H1 (cell line): ENCODE measurements around the gene RNF157. TPM values are rescaled to one million over a fixed set of nuclear protein-coding genes. Genes with fewer than 3 reads are reported as not detected.

Experiments used
- CTCF ChIA-PET: fragments of 300-600 bp; sonication (Branson Sonifier 250); formaldehyde crosslinking; loops from one replicate; lab custom pipeline; 2021; ENCODE audit not compliant: partially characterized antibody; lab: Charles Lee
- POLR2A ChIA-PET: fragments of 300-600 bp; sonication (Branson Sonifier 250); formaldehyde crosslinking; loops from one replicate; lab custom pipeline; 2021; ENCODE audit warnings: inconsistent platforms; ENCODE audit not compliant: partially characterized antibody; lab: Charles Lee
- DNase-seq, 2 experiments: peaks; one replicate each; pipeline versions ENCODE4 v3.0.0 to v3.0.0-alpha.2; 2010 to 2022; ENCODE audit warnings: low spot score in 2 of 2, low read depth in 1 of 2, mixed read lengths in 1 of 2
- FAIRE-seq: peaks from 2 replicates; lab custom pipeline; 2011; peaks lifted over from hg19 to GRCh38; lab: Jason Lieb, UNC
- H2AFZ ChIP-seq: 2 replicates; pipeline ENCODE4 v1.8.1; 2012; ENCODE audit warnings: low read length, inconsistent platforms
- H2AK5ac ChIP-seq: 2 replicates; pipeline ENCODE4 v1.6.1; 2013; ENCODE audit warnings: low read depth, low read length
- H2BK120ac ChIP-seq: replicated peaks from 2 replicates; pipeline ENCODE3; 2013; ENCODE audit warnings: low read depth, low read length, inconsistent platforms
- H2BK12ac ChIP-seq: 2 replicates; pipeline ENCODE4 v1.6.1; 2013; ENCODE audit warnings: low read depth, low read length
- H2BK15ac ChIP-seq: 2 replicates; pipeline ENCODE4 v1.6.1; 2013; ENCODE audit warnings: low read length
- H2BK20ac ChIP-seq: 2 replicates; pipeline ENCODE4 v1.6.1; 2013; ENCODE audit warnings: low read length
- H2BK5ac ChIP-seq: 2 replicates; pipeline ENCODE4 v1.6.1; 2013; ENCODE audit warnings: low read depth, low read length
- H3K14ac ChIP-seq: 2 replicates; pipeline ENCODE4 v1.6.1; 2013; ENCODE audit warnings: inconsistent platforms; ENCODE audit not compliant: insufficient read length
- H3K18ac ChIP-seq: 2 replicates; pipeline ENCODE4 v1.6.1; 2013; ENCODE audit warnings: low read length; ENCODE audit errors: extremely low read depth
- H3K23ac ChIP-seq: 2 replicates; pipeline ENCODE4 v1.6.1; 2013; ENCODE audit warnings: inconsistent platforms; ENCODE audit not compliant: insufficient read length
- H3K23me2 ChIP-seq: 2 replicates; pipeline ENCODE4 v1.6.1; 2013; ENCODE audit warnings: low read depth, low read length
- H3K27ac ChIP-seq: 2 replicates; pipeline ENCODE4 v1.6.1; 2011; ENCODE audit warnings: low read depth, low read length, inconsistent platforms
- H3K27me3 ChIP-seq, 4 experiments: replicated peaks in 1 of 4; 1 replicate in 1 of 4; 2 replicates in 3 of 4; pipeline versions ENCODE4 v1.6.1 to v1.8.1; 2011 to 2013; ENCODE audit warnings: low read length in 3 of 4, mild to moderate bottlenecking in 3 of 4, inconsistent platforms in 2 of 4, mixed read lengths in 2 of 4, moderate library complexity in 1 of 4; ENCODE audit not compliant: control insufficient read depth in 3 of 4, insufficient read depth in 3 of 4; ENCODE audit errors: extremely low read depth in 1 of 4
- H3K36me3 ChIP-seq, 4 experiments: 2 replicates each; pipeline versions ENCODE4 v1.6.1 to v1.8.1; 2011 to 2013; ENCODE audit warnings: mild to moderate bottlenecking in 4 of 4, low read length in 3 of 4, moderate library complexity in 2 of 4, control low read depth in 1 of 4, inconsistent platforms in 1 of 4; ENCODE audit not compliant: insufficient read depth in 4 of 4, control insufficient read depth in 2 of 4
- H3K4ac ChIP-seq: replicated peaks from 2 replicates; pipeline ENCODE3; 2013; ENCODE audit warnings: low read length, low read depth, mixed read lengths, inconsistent platforms; ENCODE audit not compliant: insufficient read length
- H3K4me1 ChIP-seq, 4 experiments: replicated peaks in 1 of 4; 1 replicate in 1 of 4; 2 replicates in 3 of 4; pipeline versions ENCODE4 v1.6.1 to v1.8.1; 2011 to 2013; ENCODE audit warnings: low read length in 3 of 4, inconsistent platforms in 2 of 4, mixed read lengths in 1 of 4; ENCODE audit not compliant: insufficient read depth in 4 of 4, control insufficient read depth in 3 of 4
- H3K4me2 ChIP-seq, 2 experiments: 2 replicates each; pipeline versions ENCODE4 v1.6.1 to v1.8.1; 2011 to 2013; ENCODE audit warnings: low read depth in 2 of 2, low read length in 2 of 2, control low read depth in 1 of 2, inconsistent platforms in 1 of 2, mild to moderate bottlenecking in 1 of 2; ENCODE audit not compliant: insufficient read depth in 1 of 2
- H3K4me3 ChIP-seq, 4 experiments: fragments of 200-600, 300-600 bp in 1 of 4; sonication (generic), shearing (Covaris generic), sonication (Bioruptor Twin) in 1 of 4; 2 replicates each; pipeline versions ENCODE4 v1.5.1 to v1.8.1; 2011 to 2016; ENCODE audit warnings: low read length in 4 of 4, low read depth in 3 of 4, control low read depth in 2 of 4, inconsistent platforms in 2 of 4, mild to moderate bottlenecking in 2 of 4, mixed read lengths in 1 of 4, moderate library complexity in 1 of 4; ENCODE audit not compliant: insufficient read depth in 2 of 4; ENCODE audit errors: extremely low read depth in 1 of 4
- H3K56ac ChIP-seq: replicated peaks from 2 replicates; pipeline ENCODE3; 2013; ENCODE audit warnings: low read depth, mild to moderate bottlenecking, mixed read lengths, low read length, inconsistent platforms; ENCODE audit not compliant: insufficient read length
- H3K79me1 ChIP-seq: 2 replicates; pipeline ENCODE4 v1.6.1; 2013; ENCODE audit warnings: low read depth, low read length, control low read depth
- H3K79me2 ChIP-seq, 2 experiments: 2 replicates each; pipeline versions ENCODE4 v1.6.1 to v1.8.1; 2012 to 2013; ENCODE audit warnings: low read length in 2 of 2, mild to moderate bottlenecking in 2 of 2, inconsistent platforms in 1 of 2; ENCODE audit not compliant: insufficient read depth in 2 of 2, control insufficient read depth in 1 of 2
- H3K9ac ChIP-seq, 4 experiments: replicated peaks in 1 of 4; 1 replicate in 1 of 4; 2 replicates in 3 of 4; pipeline versions ENCODE4 v1.6.1 to v1.8.1; 2011 to 2013; ENCODE audit warnings: low read depth in 3 of 4, low read length in 3 of 4, control low read depth in 2 of 4, mild to moderate bottlenecking in 2 of 4, moderate library complexity in 2 of 4, inconsistent platforms in 1 of 4; ENCODE audit errors: extremely low read depth in 1 of 4
- H3K9me3 ChIP-seq, 2 experiments: 2 replicates each; pipeline versions ENCODE4 v1.6.1 to v1.8.1; 2012 to 2013; ENCODE audit warnings: mild to moderate bottlenecking in 2 of 2, moderate library complexity in 2 of 2, control low read depth in 1 of 2, inconsistent platforms in 1 of 2, low read depth in 1 of 2, low read length in 1 of 2, mixed read lengths in 1 of 2; ENCODE audit not compliant: insufficient read depth in 2 of 2
- H4K20me1 ChIP-seq, 2 experiments: replicated peaks in 1 of 2; 2 replicates each; pipeline versions ENCODE3 to v1.8.1; 2011 to 2013; ENCODE audit warnings: inconsistent platforms in 2 of 2, low read length in 2 of 2, mild to moderate bottlenecking in 1 of 2; ENCODE audit not compliant: insufficient read depth in 2 of 2, control insufficient read depth in 1 of 2
- H4K5ac ChIP-seq: 2 replicates; pipeline ENCODE4 v1.6.1; 2013; ENCODE audit warnings: low read length, low read depth, mixed read lengths, inconsistent platforms; ENCODE audit not compliant: insufficient read length
- H4K8ac ChIP-seq: 2 replicates; pipeline ENCODE4 v1.8.0; 2013; ENCODE audit warnings: mild to moderate bottlenecking, moderate library complexity, low read length, inconsistent platforms; ENCODE audit not compliant: insufficient read depth; ENCODE audit errors: extremely low read depth
- H4K91ac ChIP-seq: replicated peaks from 2 replicates; pipeline ENCODE3; 2013; ENCODE audit warnings: low read length, mixed read lengths, inconsistent platforms; ENCODE audit not compliant: insufficient read length
- CBX5 ChIP-seq: fragments of 300-800, 300-1000 bp; sonication (generic); IDR thresholded peaks from 2 replicates; pipeline ENCODE4 v1.7.1; 2016; ENCODE audit warnings: antibody characterized with exemption, low read length, low read depth
- GABPA ChIP-seq: IDR thresholded peaks from 2 replicates; pipeline ENCODE4 v1.6.1; 2011; ENCODE audit warnings: mild to moderate bottlenecking, low read length, moderate library complexity, borderline replicate concordance; ENCODE audit not compliant: insufficient read depth
- GTF2F1 ChIP-seq: IDR thresholded peaks from 2 replicates; pipeline ENCODE4 v1.6.1; 2012; ENCODE audit warnings: low read depth, low read length, improper control_type of control experiment, borderline replicate concordance
- HDAC6 ChIP-seq: IDR thresholded peaks from one replicate; pipeline ENCODE4 v1.7.1; 2012; ENCODE audit warnings: low read depth, mild to moderate bottlenecking, inconsistent platforms, low read length, moderate library complexity
- KDM5A ChIP-seq: fragments of 200-600 bp; IDR thresholded peaks from 2 replicates; pipeline ENCODE4 v1.7.1; 2012; ENCODE audit warnings: mild to moderate bottlenecking, low read length, inconsistent platforms, mixed read lengths
- MAFK ChIP-seq: IDR thresholded peaks from 2 replicates; pipeline ENCODE4 v1.6.1; 2012; ENCODE audit warnings: low read depth, mild to moderate bottlenecking, improper control_type of control experiment, low read length
- MAX ChIP-seq: IDR thresholded peaks from 2 replicates; pipeline ENCODE4 v1.6.1; 2012; ENCODE audit warnings: inconsistent platforms
- POLR2AphosphoS5 ChIP-seq: IDR thresholded peaks from 2 replicates; pipeline ENCODE4 v1.6.1; 2011; ENCODE audit warnings: low read depth, low read length
- RBBP5 ChIP-seq: IDR thresholded peaks from 2 replicates; pipeline ENCODE4 v1.7.1; 2012; ENCODE audit warnings: low read depth, mild to moderate bottlenecking, inconsistent platforms, low read length, moderate library complexity, borderline replicate concordance
- RFX5 ChIP-seq: IDR thresholded peaks from 2 replicates; pipeline ENCODE4 v1.6.1; 2011; ENCODE audit warnings: low read depth, low read length, improper control_type of control experiment, borderline replicate concordance
- SP1 ChIP-seq: IDR thresholded peaks from 2 replicates; pipeline ENCODE4 v1.6.1; 2011; ENCODE audit warnings: low read depth, low read length
- WGBS, 2 experiments: shearing (Covaris generic) in 1 of 2; methylation state at CpG; one replicate each; pipeline versions ENCODE4 v1.1.6 to v1.1.7; 2013 to 2015; ENCODE audit warnings: low lambda C conversion rate in 2 of 2, mixed read lengths in 2 of 2, inconsistent platforms in 1 of 2, low coverage in 1 of 2, missing lambda C conversion rate in 1 of 2; ENCODE audit not compliant: insufficient replicate concordance in 2 of 2, insufficient coverage in 1 of 2, insufficient read length in 1 of 2; ENCODE audit errors: extremely low coverage in 1 of 2, missing lambda C conversion rate in 1 of 2; 5-methylcytosine and 5-hydroxymethylcytosine counted together
- polyA plus RNA-seq, 7 experiments: library from polyadenylated mRNA; depleted of rRNA in 3 of 7; stranded (reverse) in 5 of 7; unstranded in 2 of 7; fragments of >200 nt in 5 of 7; fragments of 200-250 nt in 2 of 7; gene quantifications; 1 replicate in 5 of 7; 2 replicates in 1 of 7; 4 replicates in 1 of 7; pipeline versions ENCODE4 v1.2.1 to v1.2.3, GENCODE V29; 2011 to 2013; ENCODE audit warnings: missing spikeins in 2 of 7, mixed read lengths in 2 of 7
- total RNA-seq: library from RNA; stranded (reverse); fragmentation: NEBNext Ultra II Directional; extraction: Animal tissue kit (Norgen Biotek cat#: 25700); gene quantifications from 2 replicates; pipeline ENCODE4 v1.2.1, GENCODE V29; 2021

The RNF157 gene
- total and polyA plus RNA-seq, 2 of the 8 experiments (the other 6 are each of a cell fraction or from before 2014, with no cell fraction given): 13.4 to 16.7 TPM

GRCh38 chr17:76141212-76142038 is 98.9 kb downstream of the RNF157 start, which contains the start of gene FOXJ1:
FOXJ1 (minus strand) TSS chr17:76141245; CDS start chr17:76140395, 850 bp downstream.
- Histone ChIP-seq H3K23me2 (peaks cover 15% of the 10 kb centered on the region), H3K79me1 (no peaks in the 10 kb centered on the region), H3K23ac (no peak within 1 kb of the TSS), H3K27me3 (peaks cover 31 to 67% (median 60%) of the 10 kb centered on the region in 4 experiments), H4K5ac (peak within 1 kb of the TSS; percentile 11), H2BK15ac (peak within 1 kb of the TSS; percentile 76; the same call in 1 of the 2 replicates), H3K9me3 (no peaks in the 10 kb centered on the region), H3K4me1 (peaks cover 17 to 59% (median 54%) of the 10 kb centered on the region in 4 experiments), H2BK5ac (peak within 1 kb of the TSS; percentile 64; the same call in 1 of the 2 replicates), H3K9ac (peak within 1 kb of the TSS in 3 of 4 experiments; percentile 15 to 65 (median 16); a peak in 4 of 7 replicates), H4K20me1 (no peaks in the 10 kb centered on the region), H3K36me3 (no peaks in the 10 kb centered on the region), H3K56ac (no peak within 1 kb of the TSS), H3K4ac (no peak within 1 kb of the TSS), H2BK120ac (no peak within 1 kb of the TSS), H2AFZ (peak within 1 kb of the TSS; percentile 76; the same call in 1 of the 2 replicates), H3K14ac (no peak within 1 kb of the TSS), H2AK5ac (no peak within 1 kb of the TSS), H4K91ac (peak within 1 kb of the TSS; percentile 83), H3K4me3 (peak within 1 kb of the TSS; percentile 53 to 71 (median 58)), H3K4me2 (peak within 1 kb of the TSS; percentile 92 to 97), H3K18ac (peak within 1 kb of the TSS; percentile 63; the same call in 1 of the 2 replicates), H3K79me2 (no peaks in the 10 kb centered on the region), H4K8ac (no peak within 1 kb of the TSS; the same call in 1 of the 2 replicates), H2BK20ac (peak within 1 kb of the TSS; percentile 72; the same call in 1 of the 2 replicates), H3K27ac (no peak within 1 kb of the TSS), H2BK12ac (peak within 1 kb of the TSS; percentile 91; the same call in 1 of the 2 replicates)
- ChIA-PET POLR2A (interaction anchor here (0.7 to 7.5 kb wide), 9 partner anchors 9 to 132 kb away, joined by 3 to 64 read pairs (median 5); partner anchors contain the start of gene EXOC7), CTCF (interaction anchor here (1.5 to 24.4 kb wide), 6 partner anchors 14 to 229 kb away, joined by 4 to 778 read pairs (median 55); partner anchors contain the start of gene EXOC7)
- 5% methylated on average over 27 of the region's 59 CpGs; no CpG with 5 or more reads in 1 of the 2 experiments for WGBS, 2 experiments
- peak; percentile 88 to 100 for DNase-seq
- FAIRE-seq: peak; percentile 71
- no peak for TF ChIP-seq GABPA
- TF ChIP-seq MAFK: no peak
- peak; percentile 70 for TF ChIP-seq RBBP5
- TF ChIP-seq HDAC6: no peak
- TF ChIP-seq CBX5: no peak
- TF ChIP-seq MAX: peak; percentile 47
- TF ChIP-seq SP1: peak; percentile 93
- no peak for TF ChIP-seq GTF2F1
- TF ChIP-seq RFX5: no peak
- no peak for TF ChIP-seq KDM5A
- TF ChIP-seq POLR2AphosphoS5: no peak
